ENCODE measurements around the gene ADCY4. TPM values are rescaled to one million over a fixed set of nuclear protein-coding genes. Genes with fewer than 3 reads are reported as not detected.

Gene ADCY4
- total and polyA plus RNA-seq, 2 experiments from 2014 or later: 0.22 to 0.38 TPM

DNA sequence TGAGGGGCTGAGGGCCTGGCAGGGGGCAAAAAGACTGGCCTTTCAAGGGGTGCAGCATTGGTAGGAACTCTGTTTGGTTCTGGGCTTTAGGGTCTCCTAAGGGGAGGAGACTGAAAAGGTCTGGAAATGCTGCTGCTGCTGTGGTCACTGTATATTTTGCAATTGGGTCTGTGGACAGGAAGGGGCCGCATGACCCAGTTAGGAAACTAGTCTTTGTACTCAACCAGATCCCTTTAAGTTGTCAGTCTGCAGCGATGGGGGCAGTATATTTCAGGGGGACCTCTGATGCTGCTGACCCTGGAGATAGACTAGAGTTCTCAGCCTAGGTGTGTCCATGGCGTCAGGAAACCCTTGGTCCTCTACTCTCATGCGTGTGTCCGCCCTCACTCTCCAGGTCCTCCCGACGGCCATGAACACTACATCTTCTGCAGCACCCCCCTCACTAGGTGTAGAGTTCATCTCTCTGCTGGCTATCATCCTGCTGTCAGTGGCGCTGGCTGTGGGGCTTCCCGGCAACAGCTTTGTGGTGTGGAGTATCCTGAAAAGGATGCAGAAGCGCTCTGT is 19.5 kb downstream of the ADCY4 start:
- no peak for DNase-seq
- TF ChIP-seq EZH2phosphoT487 (IDR thresholded peaks at IDR 0.05; ENCODE audit: insufficient read depth, low read depth) (no peak), EZH2 (IDR thresholded peaks at IDR 0.05; ENCODE audit: insufficient read depth, poor library complexity, severe bottlenecking) (no peak)

GRCh38 chr14:24314377-24315193 is 20.3 kb downstream of the ADCY4 start:
- 83 to 93% methylated on average over 5 of the region's 5 CpGs for WGBS, 2 experiments (ENCODE audit: low coverage in 1 of 2, low lambda C conversion rate in 2 of 2, missing lambda C conversion rate in 2 of 2)
- Histone ChIP-seq H3K9me3 (ENCODE audit: low read depth) (no peaks in the 10 kb centered on the region), H3K27ac (no peak overlapping the region), H3K9ac (no peak overlapping the region), H3K36me3 (ENCODE audit: low read depth) (no peaks in the 10 kb centered on the region), H3K4me1 (ENCODE audit: insufficient read depth) (peaks cover 28% of the 10 kb centered on the region), H3K27me3 (replicated peaks; ENCODE audit: insufficient read depth) (no peaks in the 10 kb centered on the region), H3K4me2 (ENCODE audit: unreplicated experiment) (no peak overlapping the region), H2AFZ (no peak overlapping the region), H3F3A (ENCODE audit: insufficient read depth) (peaks cover 14% of the 10 kb centered on the region), H4K20me1 (ENCODE audit: insufficient read depth) (no peaks in the 10 kb centered on the region), H3K79me2 (ENCODE audit: insufficient read depth) (no peaks in the 10 kb centered on the region), H3K4me3 (no peak overlapping the region), H3K9me2 (ENCODE audit: insufficient read depth) (no peaks in the 10 kb centered on the region)
- in situ Hi-C loops (cut with MboI): no loop called here
- TF ChIP-seq EZH2 (IDR thresholded peaks at IDR 0.05; ENCODE audit: insufficient read depth, poor library complexity, severe bottlenecking): no peak
- no peak for TF ChIP-seq EZH2phosphoT487 (IDR thresholded peaks at IDR 0.05; ENCODE audit: insufficient read depth, low read depth)
- DNase-seq: no peak

More for the DNA sequence above, 19.5 kb downstream of the ADCY4 start:
- WGBS, 2 experiments (ENCODE audit: low coverage in 1 of 2, low lambda C conversion rate in 2 of 2, missing lambda C conversion rate in 2 of 2): 93 to 94% methylated on average over 10 of the region's 10 CpGs
- H3F3A ChIP-seq (ENCODE audit: insufficient read depth): peaks cover 14% of the 10 kb centered on the region
- H3K9me2 ChIP-seq (ENCODE audit: insufficient read depth): no peaks in the 10 kb centered on the region
- H3K9me3 ChIP-seq (ENCODE audit: low read depth): no peaks in the 10 kb centered on the region
- H3K27ac ChIP-seq: no peak overlapping the region
- H3K27me3 ChIP-seq (replicated peaks; ENCODE audit: insufficient read depth): no peaks in the 10 kb centered on the region; the same call in 1 of the 2 replicates
- H3K4me1 ChIP-seq (ENCODE audit: insufficient read depth): peaks cover 24% of the 10 kb centered on the region
- in situ Hi-C loops (cut with MboI): no loop called here
- H3K4me2 ChIP-seq (ENCODE audit: unreplicated experiment): no peak overlapping the region
- no peak overlapping the region for H2AFZ ChIP-seq
- no peaks in the 10 kb centered on the region for H4K20me1 ChIP-seq (ENCODE audit: insufficient read depth)
- no peak overlapping the region for H3K4me3 ChIP-seq
- H3K79me2 ChIP-seq (ENCODE audit: insufficient read depth): no peaks in the 10 kb centered on the region
- H3K36me3 ChIP-seq (ENCODE audit: low read depth): no peaks in the 10 kb centered on the region
- H3K9ac ChIP-seq: no peak overlapping the region

DNA sequence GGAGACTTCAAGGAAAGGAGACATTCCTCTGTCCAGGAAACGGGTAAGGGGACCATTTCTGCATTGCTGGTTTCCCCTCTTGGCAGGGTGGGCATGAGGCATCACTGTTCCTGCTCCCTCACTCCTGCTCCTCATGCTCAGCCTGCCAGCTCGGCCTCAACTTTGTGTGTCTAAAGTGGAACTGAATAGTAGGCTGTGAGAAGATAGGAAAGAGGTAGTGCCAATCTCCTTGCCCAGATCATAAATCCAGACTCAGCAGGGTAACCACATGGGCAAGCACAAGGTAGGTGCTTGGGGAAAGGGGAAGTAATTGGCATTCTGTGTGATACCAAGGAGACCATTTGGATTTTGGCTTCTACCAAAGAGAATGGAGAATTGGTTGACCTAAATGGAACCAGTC is 21.0 kb downstream of the ADCY4 start:
- no peaks in the 10 kb centered on the region for H3K36me3 ChIP-seq (ENCODE audit: low read depth)
- H3K4me3 ChIP-seq: no peak overlapping the region
- H3K27ac ChIP-seq: no peak overlapping the region
- H3K4me2 ChIP-seq (ENCODE audit: unreplicated experiment): no peak overlapping the region
- peaks cover 28% of the 10 kb centered on the region for H3K4me1 ChIP-seq (ENCODE audit: insufficient read depth)
- no peaks in the 10 kb centered on the region for H3K9me2 ChIP-seq (ENCODE audit: insufficient read depth)
- no peaks in the 10 kb centered on the region for H3K27me3 ChIP-seq (replicated peaks; ENCODE audit: insufficient read depth)
- DNase-seq: no peak
- TF ChIP-seq EZH2 (IDR thresholded peaks at IDR 0.05; ENCODE audit: insufficient read depth, poor library complexity, severe bottlenecking): no peak
- TF ChIP-seq EZH2phosphoT487 (IDR thresholded peaks at IDR 0.05; ENCODE audit: insufficient read depth, low read depth): no peak
- no peaks in the 10 kb centered on the region for H3K9me3 ChIP-seq (ENCODE audit: low read depth)
- no peak overlapping the region for H2AFZ ChIP-seq
- peaks cover 20% of the 10 kb centered on the region for H3F3A ChIP-seq (ENCODE audit: insufficient read depth)
- no peak overlapping the region for H3K9ac ChIP-seq
- in situ Hi-C loops (cut with MboI): no loop called here
- WGBS, 2 experiments (ENCODE audit: low coverage in 1 of 2, low lambda C conversion rate in 2 of 2, missing lambda C conversion rate in 2 of 2): 83 to 92% methylated on average over 2 of the region's 2 CpGs
- no peaks in the 10 kb centered on the region for H4K20me1 ChIP-seq (ENCODE audit: insufficient read depth)
- H3K79me2 ChIP-seq (ENCODE audit: insufficient read depth): no peaks in the 10 kb centered on the region

- Histone ChIP-seq H3K27ac (no peak overlapping the region), H3K4me2 (ENCODE audit: unreplicated experiment) (no peak overlapping the region), H3K36me3 (ENCODE audit: low read depth) (no peaks in the 10 kb centered on the region), H3K9me3 (ENCODE audit: low read depth) (no peaks in the 10 kb centered on the region), H3K4me3 (no peak overlapping the region), H3K27me3 (replicated peaks; ENCODE audit: insufficient read depth) (no peaks in the 10 kb centered on the region), H3K4me1 (ENCODE audit: insufficient read depth) (peaks cover 28% of the 10 kb centered on the region), H2AFZ (no peak overlapping the region), H3K9ac (no peak overlapping the region), H3K9me2 (ENCODE audit: insufficient read depth) (no peaks in the 10 kb centered on the region), H3K79me2 (ENCODE audit: insufficient read depth) (no peaks in the 10 kb centered on the region), H4K20me1 (ENCODE audit: insufficient read depth) (no peaks in the 10 kb centered on the region), H3F3A (ENCODE audit: insufficient read depth) (peaks cover 21% of the 10 kb centered on the region)
- 90 to 92% methylated on average over 9 of the region's 9 CpGs for WGBS, 2 experiments (ENCODE audit: low coverage in 1 of 2, low lambda C conversion rate in 2 of 2, missing lambda C conversion rate in 2 of 2)
- TF ChIP-seq EZH2 (IDR thresholded peaks at IDR 0.05; ENCODE audit: insufficient read depth, poor library complexity, severe bottlenecking) (no peak), EZH2phosphoT487 (IDR thresholded peaks at IDR 0.05; ENCODE audit: insufficient read depth, low read depth) (no peak)
- DNase-seq: no peak
- in situ Hi-C loops (cut with MboI): no loop called here
Measured at GRCh38 chr14:24312736-24313507, 21.9 kb downstream of the ADCY4 start.

All from GM23248 (cell line).